GM13976 (cell line): Measurements from ENCODE around the gene AGMO.

Experiments
- DNase-seq: peaks from one replicate; pipeline ENCODE4 v3.0.0; 2012; ENCODE audit warnings: low spot score
- in situ Hi-C: fragments of 300-500 bp; cut with MboI; formaldehyde crosslinking; loops from one replicate; pipeline ENCODE4 v1.12.0; 2022; ENCODE audit warnings: low sequenced_read_pairs, mixed read lengths, inconsistent platforms; ENCODE audit not compliant: unreplicated experiment
- TF ChIP-seq, protein P1 (sequence below): IDR thresholded peaks from 2 replicates; pipeline ENCODE4 v1.5.1; 2012; ENCODE audit warnings: borderline replicate concordance, mild to moderate bottlenecking; ENCODE audit not compliant: insufficient read depth; ENCODE audit errors: extremely low read depth, missing control alignments, control extremely low read depth

AGMO gene

DNA sequence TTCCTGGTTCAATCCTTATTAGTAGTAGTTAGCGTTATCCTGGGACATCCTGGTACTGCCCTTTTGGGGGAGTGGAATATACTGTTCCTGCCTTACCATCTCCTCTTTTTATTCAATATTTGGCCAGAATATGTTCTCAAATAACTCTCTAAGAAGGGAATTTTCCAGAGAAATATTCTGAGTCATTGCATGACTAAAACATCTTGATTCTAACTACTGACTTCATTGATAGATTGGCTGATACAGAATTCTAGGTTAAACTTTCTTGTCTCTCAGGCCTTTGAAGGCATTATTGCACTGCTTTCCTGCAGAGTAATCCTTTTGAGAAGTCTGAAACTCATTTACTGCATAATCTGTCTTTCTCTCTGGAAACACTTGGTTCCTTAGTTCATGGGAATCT is 383.8 kb downstream of the AGMO start:
- in situ Hi-C loops = no loop called here
- TF ChIP-seq, protein P1, sequence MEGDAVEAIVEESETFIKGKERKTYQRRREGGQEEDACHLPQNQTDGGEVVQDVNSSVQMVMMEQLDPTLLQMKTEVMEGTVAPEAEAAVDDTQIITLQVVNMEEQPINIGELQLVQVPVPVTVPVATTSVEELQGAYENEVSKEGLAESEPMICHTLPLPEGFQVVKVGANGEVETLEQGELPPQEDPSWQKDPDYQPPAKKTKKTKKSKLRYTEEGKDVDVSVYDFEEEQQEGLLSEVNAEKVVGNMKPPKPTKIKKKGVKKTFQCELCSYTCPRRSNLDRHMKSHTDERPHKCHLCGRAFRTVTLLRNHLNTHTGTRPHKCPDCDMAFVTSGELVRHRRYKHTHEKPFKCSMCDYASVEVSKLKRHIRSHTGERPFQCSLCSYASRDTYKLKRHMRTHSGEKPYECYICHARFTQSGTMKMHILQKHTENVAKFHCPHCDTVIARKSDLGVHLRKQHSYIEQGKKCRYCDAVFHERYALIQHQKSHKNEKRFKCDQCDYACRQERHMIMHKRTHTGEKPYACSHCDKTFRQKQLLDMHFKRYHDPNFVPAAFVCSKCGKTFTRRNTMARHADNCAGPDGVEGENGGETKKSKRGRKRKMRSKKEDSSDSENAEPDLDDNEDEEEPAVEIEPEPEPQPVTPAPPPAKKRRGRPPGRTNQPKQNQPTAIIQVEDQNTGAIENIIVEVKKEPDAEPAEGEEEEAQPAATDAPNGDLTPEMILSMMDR = no peak
- DNase-seq = no peak

DNA sequence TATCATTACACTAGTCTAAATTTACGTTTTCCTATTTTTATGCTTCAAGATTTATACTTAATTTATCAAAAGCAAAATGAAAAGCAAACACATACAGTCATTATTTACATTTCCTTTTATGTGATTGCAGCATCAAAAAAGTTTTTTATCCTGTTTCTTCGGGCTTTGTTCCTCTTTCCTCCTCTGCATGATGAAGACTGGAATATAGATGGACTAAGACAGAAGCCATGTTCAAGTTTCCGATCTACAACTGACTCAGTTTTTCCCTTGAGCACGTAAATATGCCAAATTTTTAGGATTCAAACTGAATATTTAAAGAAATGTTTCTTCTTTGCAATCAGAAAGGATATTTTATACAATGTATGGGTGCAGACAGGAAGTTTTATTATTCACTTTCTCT is 385.7 kb downstream of the AGMO start:
- TF ChIP-seq, protein P1 = no peak
- in situ Hi-C loops = no loop called here
- DNase-seq = no peak

GRCh38 chr7:15175152-15175551 is 386.7 kb downstream of the AGMO start:
- DNase-seq = no peak
- in situ Hi-C loops = no loop called here
- TF ChIP-seq, protein P1 = no peak

- TF ChIP-seq, protein P1 = no peak
- DNase-seq = no peak
- in situ Hi-C loops = no loop called here
Observed at GRCh38 chr7:15174485-15174884, 387.3 kb downstream of the AGMO start.

DNA sequence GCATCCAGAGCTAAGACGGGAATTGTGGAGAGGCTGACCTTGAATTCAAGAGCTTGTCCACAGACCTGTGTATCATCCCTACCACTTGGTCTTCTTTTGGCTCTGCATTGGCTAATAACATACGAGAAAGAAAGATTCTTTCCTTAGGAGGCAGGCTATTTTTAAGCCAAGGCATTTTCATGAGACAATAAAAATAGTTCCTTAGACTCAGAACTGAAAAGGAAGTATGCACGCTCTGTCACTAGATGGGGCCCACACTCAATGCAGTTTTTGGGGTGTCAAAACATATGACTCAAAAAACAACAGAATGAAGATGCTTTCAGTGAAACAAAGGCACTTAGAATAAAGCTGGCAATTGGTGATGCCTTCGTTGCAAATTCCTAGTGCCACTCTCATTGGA is 393.3 kb downstream of the AGMO start:
- TF ChIP-seq, protein P1 = no peak
- in situ Hi-C loops = no loop called here
- DNase-seq = no peak

DNA sequence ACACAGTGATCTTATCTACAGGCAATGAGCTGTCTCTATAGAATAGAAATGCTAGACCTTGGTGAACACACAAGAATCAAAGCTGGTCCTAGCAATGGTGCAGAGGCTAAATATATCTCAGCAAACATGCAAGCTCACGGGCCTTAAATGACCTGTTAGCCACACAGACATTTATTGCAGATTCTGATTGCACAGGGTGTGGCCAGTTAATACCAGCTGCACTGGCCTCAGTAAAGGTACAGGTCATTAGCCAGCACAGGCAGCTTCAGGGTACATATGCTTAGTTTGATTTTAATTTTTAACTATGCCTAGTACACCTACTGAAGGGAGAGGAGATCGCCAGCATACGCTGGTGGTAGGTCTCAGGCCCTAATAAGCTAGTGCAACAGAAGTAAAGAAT is 393.9 kb downstream of the AGMO start:
- no peak for DNase-seq
- in situ Hi-C loops = no loop called here
- TF ChIP-seq, protein P1 = no peak

- in situ Hi-C loops = no loop called here
- TF ChIP-seq, protein P1 = no peak
- no peak for DNase-seq
Observed at GRCh38 chr7:15166620-15167019, 395.2 kb downstream of the AGMO start.
